NCI-H226 (cell line): ENCODE results near the gene TANC1.

ENCODE experiments used
- DNase-seq: peaks from one replicate; pipeline ENCODE4 v3.0.0-alpha.2; 2015

Gene TANC1

DNA sequence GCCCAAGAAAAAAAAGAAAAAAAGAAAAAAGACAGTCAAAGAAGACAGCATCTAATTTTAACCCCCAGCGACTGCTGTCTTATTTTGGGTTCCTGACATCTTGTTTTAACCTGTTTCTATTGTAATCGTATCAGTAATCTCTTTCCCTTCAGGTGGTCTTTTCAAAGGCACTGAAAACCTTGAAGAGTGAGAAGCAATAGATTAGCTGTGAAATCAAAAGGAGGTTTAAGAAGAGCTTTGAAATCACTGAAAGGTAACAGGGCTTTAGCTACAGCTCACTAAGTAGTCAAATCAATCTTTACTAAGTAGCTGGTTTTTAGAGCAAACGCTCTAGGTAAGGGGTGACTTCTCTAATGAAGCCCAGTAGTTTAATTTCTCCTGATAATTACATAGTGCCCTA lies 5.4 kb upstream of the TANC1 start:
- no peak for DNase-seq

DNA sequence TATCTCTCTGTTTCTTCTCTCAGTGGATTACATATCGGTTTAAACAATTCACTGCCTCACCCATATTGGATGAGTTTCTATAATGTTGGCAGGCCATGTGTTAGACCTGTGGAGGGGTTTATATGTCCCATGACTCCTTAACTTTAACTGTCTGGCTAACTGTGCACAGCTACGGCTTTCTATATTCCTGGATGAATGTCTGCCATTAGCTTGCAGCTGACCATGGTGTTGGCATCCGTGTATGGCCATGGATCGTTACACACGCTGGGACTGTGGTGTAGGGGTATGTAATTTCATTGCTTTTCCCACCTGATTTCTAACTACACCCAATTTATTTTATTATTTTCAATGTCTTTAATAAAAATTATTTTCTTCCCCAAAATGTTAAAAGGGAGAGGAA lies 3.3 kb upstream of the TANC1 start:
- no peak for DNase-seq

DNA sequence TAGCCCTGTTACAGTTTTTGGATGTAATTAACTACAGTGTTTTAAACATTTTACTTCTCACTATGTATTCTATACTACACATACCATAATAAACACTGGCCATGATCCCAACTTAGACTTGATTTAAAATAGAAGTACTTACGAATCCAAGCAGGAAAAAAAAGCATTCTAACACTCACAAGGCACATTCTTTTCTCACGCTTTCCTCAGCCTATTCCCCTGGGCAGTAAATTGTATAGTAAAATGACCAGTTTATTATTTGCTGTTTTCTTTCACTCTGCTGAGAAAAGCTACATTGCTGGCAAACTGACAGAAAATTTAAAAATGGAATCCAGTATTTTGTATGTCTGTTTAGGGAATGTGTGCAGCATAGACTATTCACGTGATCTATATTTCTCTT lies 2.8 kb upstream of the TANC1 start:
- DNase-seq: no peak

DNA sequence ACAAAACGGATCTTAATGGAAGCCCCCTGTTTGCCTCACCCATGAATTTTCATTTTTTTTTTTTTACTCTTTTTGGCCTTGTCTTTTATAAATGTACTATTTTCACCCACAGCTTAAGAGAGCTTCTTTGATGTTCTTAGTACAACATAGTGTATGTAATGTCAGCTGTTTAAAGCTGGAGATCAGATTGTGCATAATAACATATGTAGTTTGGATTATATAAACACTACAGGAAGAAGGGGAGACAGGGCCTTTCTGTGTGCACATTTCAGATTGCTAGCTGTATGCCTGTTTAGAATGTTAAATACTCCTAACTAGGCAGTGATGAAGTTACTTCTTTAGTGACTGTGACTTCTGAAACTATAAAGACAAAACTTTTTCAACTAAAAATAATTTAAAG lies 2.1 kb upstream of the TANC1 start:
- DNase-seq: no peak

DNA sequence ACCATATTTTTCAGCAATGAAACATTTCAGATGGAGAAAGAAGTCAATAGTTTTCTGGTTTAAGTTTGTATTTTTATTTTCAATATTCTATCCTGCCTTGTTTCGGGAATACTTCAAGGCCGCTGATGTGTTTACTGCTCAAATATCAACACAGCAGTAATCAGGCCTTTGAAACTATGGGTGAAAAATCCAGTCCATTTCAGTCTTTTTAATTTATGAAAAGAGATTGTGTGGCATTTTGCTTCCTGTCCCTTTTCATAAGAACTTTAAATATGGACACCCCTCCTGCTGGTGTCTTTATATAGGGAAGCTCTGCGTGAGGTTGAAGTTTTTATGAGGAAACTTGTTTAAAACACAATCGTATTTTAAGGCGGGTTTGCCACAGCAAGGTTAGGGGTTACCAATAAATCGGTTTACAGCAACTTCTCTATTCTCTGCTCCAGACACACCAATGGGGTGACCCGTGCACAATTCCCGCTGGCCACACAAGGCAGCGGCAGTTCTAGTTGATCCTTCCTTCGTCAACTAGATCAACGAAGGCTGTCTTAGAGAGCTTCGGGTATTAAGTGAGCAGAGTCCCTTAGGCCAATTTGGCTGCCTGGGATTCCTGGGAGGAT lies 1.2 kb upstream of the TANC1 start:
- no peak for DNase-seq

DNA sequence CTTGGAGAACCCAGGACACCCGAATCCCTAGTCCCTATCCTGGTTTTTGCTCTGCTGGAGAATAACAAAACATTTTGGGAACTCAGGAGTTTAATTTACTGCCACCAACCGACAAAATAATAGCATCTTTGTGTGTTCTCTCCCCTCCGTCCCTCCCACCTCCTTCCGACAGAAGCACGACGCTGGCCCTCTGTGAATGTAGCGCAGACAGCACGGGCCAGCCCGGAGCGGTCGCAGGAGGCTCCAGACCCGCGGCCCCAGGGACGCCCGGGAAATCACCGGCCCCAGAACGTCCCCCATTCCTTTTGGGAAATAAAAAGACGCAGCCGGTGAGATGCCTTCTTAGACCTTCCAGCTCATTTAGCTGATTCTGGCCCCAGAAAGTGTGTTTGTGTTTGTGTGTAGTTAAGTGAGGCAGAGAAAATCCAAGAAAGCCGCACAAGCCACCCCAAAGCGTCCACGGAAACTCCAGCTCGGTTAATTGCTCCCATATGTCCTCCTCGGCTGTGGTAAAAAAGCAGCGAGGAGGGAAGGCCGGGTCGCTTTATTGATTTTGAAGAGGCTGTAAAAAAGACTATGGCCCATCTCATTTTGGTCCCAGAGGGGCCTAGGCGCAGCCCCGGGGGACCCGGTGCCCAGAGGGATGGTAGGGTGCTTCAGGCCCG lies 577 bp upstream of the TANC1 start:
- DNase-seq: no peak

DNA sequence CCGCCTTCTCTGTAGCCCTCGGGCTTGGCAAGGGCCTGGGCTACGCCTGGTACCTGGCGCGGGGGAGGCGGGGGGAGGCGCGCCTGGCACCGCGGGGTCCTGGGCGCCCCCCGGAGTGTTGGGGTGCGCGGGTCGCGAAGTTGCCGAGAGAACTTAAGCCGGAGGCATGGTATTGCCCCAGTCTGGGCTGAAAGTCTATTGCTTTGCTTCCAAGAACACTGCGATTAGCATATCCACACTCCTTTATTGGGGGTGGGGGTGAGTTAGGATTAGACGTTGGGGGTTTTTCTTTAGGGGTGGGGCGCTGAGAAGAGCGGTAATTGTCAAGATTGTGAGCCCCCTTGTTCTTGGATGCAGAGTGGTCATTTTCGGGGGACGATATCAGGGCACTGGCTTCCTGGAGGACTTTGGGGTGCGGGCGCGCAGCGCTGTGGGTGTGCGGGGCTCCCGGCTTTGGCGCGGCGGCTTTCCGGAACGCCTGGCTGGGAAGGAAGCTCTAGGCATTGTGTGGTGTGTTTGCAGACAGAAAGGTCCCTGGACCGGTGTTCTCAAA lies 798 bp downstream of the TANC1 start:
- no peak for DNase-seq

DNA sequence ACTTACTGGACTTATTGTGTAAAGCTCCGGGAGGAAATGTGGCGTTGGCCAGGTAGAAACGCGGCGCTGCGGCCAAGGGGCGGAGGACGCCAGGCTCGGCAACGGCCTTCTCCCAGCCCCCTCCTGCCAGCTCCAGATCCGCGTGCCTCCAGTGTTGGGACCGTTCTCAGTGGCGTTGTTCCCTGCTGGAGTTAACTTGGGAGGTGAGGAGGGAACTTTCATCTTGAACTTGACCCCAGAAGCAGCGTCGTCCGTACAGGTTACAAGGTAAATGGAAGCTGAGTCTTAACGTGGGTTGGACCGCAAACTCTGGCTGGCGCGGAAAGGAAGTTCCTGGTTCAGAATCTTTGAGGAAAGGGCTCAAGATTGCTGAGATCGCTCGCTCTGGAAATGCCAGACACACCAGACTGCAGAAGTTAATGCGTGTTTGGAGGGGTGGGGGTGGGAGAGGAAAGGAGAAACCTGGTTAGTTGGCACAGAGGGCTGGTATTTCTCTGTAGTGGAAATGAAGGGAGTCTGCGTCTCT lies 1.3 kb downstream of the TANC1 start:
- peak; percentile 49 for DNase-seq

DNA sequence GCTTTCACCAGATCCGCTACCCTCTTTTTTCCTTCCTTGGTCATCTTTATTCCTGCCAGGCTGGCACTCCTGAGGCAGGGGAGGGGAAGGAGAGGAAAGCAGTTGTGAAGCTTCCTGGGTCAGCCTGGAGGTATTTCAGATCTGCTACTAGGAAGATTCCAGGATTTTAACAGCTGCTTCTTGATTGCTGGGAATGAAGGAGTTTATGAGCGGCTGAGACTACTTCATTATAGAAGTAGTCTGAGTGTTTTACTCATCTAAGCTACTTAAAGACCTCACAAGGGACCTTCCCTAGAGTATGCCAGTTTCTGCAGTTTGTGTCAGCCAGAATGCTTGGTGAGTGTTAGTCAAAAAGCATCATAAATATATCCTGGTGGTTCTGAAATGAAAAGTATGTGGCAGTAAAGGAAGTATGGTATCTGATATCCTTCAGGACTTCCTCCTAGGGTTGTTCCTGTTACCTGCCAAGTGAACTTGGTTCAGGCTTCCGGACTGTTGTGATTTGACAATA lies 1.9 kb downstream of the TANC1 start:
- DNase-seq: no peak

DNA sequence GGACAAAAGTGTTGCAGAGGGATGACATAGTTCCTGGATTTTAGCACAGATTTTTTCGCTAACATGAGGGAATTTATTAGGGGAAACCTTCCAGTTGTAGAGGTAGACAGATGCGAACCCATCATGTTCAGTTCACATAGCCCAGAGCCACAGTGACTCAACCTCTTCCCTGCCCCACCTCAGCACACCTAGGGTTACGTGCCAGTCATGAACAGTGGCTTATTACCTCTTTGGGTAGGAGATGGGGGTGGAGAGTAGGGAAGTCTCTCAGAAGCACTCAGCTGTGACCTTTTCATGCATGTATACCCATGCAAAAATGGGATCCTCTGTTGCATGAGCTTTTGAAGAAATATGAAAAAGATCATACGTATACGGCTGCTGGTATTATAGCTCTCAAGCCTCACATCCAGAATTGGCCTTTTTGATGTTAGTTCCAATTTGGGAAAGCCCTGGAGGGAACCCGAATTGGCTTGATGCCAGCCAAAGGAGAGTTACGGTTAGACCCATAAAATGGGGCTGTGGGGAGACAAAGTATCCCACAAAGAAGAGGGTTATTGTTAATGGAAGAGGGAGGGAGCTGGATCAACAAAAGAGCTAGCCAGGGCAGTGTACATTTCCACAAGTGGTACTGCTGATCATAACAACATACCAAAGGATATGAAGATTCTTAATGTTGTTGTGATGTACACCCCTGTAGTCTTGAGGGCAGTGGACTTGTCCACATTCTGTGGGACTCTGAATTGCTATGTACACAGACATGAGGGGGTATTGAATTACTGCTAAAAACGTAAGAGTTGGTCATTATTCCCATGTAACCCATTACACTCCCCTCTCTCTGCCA lies 4.9 kb downstream of the TANC1 start:
- no peak for DNase-seq

DNA sequence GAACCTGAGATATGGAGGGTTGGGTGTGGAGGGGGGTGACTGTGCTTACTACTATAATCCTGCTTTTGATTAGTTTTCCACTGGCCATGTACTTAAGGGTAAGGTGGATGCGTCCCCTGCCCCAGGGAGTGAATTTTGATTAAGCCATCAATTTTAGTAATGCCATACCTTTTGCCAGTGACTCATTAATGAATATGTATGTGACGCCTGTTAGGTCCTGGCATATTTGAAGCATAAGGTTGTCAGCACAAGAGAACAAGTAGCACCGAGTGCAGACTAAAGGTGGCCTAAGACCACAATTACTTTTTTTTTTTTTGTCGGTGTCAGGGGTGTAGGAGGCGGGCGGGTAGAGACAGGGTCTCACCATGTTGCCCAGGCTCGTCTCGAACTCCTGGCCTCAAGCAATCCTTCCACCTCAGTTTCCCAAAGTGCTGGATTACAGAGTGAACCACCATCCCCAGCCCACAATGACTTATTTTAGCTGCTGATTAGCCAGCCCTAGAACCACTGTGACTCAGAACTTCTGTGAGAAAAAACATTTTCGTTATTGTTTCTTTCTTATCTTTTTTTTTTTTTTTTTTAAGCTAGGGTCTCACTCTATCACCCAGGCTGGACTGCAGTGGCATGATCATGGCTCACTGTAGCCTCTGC lies 7.0 kb downstream of the TANC1 start:
- no peak for DNase-seq

DNA sequence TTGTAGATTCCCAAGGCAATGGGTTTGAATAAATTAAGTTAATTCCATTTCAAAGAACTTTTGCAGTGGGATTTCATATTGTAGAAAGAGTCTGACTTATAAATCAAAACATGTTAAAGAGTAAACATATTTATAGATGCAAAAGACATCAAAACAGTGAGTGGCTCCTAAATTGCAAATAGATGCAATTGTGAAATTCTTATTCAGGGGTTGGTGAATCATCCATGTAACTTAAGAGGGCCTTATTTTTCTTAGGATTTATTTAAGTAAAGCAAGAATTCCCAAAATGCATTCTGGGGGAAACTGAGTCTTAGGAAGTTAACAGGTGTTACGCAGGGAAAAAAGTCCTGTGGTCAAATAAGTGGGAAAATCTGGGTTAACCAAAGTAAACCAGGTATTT lies 11.3 kb downstream of the TANC1 start:
- DNase-seq: no peak

DNA sequence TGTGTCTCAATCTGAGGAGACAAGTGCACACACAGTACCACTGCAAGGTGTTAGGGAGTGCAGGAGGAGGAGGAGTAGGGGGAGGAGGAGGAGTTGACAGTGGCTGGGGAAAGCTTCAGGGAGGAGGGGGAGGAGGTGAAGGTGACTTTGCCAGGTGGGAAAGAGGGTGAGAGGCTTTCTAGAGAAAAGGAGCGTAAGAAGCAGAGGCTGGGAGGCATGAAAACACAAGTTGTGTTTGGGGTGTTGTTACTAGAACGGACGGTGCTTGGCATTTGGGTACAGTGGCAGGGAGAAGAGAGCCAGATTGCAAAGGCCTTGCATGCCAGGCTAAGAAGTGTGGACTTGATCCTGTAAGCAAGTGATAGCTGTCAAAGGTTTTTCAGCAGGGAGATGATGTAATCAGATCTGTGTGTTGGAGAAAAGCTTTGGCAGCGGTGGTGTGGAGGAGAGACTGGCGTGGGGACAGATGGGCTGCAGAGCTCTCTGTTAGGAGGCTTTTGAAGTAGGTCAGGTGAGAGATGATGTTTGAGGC lies 16.2 kb downstream of the TANC1 start:
- DNase-seq: peak; percentile 75

DNA sequence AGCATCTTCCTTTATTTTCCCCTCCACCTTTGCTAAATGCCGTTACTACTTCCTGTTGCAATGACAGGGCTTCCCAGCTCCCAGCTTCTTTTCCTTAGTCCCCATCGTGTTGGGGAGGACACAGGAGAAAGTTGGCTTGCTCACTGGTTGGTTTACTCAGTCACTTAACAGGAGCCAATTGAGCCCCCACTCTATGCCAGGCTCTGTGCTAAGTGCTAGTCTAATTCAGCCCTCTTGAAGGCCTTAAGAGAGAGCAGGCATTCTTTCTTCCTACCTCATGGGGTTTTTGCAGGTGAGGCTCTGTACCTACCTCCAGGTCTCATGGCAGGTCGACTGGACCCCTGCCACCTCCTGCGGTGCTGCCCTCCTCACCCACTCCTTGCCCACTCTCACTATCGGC lies 20.1 kb downstream of the TANC1 start:
- DNase-seq: no peak

DNA sequence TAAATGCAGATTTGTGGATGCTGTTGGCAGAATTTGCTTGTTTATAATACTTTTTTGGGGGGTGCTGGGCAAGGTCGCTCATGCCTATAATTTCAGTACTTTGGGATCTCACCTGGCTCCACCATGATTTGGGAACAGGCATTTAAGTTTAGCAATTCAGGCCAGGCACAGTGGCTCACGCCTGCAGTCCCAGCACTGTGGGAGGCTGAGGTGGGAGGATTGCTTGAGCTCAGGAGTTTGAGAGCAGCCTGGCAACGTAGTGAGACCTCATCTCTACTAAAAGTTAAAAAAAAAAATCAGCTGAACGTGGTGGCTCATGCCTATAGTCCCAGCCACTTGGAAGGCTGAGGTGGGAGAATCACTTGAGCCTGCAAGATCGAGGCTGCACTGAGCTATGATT lies 20.7 kb downstream of the TANC1 start:
- no peak for DNase-seq

DNA sequence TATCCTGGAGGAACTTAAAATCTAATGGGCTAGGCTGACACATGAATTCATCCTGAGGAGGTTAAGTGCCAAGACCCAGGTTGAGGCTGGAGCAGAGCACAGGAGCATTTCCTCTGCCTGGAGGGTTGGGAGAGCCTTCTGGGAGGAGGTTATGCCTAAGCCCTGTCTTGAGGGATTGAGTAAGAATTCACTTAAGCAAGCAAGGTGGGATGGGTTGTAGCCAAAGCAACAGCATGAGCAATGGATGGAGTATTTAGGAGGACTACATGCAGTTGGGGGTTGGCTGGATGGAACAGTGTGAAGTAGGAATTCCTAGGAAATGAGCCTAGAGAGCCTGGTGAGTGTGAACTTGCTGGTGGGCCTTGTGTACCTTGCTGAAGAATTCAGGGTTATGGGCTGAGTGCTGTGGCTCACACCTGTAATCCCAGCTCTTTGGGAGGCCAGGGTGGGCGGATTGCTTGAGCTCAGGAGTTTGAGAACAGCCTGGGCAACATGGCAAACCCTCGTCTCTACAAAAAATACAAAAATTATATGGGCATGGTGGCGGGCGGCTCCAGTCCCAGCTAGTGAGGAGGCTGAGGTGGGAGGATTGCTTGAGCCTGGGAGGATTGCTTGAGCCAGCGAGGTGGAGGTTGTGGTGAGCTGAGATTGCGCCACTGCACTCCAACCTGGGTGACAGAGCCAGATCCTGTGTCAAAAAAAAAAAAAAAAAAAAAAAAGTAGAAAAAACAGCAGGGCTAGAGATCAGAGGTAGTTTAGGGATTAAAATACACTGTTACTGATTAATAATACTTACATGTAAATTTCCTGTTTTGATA lies 22.2 kb downstream of the TANC1 start:
- DNase-seq: peak; percentile 100

DNA sequence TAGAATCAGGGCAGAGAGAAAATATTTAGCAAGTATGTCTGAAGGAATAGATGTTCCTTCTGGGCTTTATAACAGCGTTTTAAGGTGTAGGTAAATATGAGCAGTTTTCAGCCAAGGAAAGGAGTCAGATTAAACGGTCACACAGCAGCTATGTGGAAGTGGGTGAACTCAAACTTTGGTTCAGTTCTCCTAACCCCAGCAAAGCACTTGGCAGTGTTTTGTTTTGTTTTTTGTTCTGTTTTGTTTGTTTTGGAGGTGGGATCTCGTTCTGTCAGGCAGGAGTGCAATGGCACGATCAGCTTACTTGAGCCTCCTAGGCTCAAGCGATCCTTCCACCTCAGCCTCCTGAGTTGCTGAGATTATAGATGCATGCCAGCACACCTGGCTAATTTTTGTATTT lies 24.6 kb downstream of the TANC1 start:
- no peak for DNase-seq

DNA sequence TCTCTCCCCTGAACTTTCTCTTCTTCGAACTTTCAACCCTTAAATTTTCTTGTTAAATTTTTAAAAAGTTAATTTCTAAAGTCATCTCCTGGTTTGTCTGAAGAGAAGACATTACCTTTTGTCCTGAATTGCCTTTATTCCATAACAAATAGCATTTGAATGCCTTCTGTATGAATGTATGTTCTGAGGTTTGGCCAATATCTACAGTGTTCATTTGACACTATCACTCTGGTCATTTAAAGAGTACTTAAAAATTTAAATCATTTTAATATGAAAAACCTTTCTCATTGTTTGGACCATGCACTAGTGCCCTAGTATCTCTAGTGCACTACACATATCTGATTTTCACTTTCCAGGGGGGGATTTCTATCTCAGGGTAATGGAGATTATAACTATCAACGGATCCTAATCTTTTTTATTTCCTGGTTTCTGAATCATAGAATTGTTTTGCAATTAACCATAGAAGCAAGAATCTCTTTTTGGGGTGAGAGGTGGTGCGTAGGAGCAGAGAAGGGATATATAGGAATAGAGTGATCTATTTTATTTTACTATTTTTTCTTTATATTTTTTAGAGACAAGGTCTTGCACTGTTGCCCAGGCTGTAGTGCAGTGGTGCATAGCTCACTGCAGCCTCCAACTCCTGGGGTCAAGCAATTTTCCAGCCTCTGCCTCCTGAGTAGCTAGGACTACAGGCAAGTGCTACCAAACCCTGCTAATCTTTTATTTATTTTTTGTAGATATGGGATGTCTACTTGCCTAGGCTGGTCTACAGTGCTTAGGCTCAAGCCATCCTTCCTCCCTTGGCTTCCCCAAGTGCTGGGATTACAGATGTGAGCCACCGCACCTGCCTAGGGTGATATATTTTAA lies 25.5 kb downstream of the TANC1 start:
- peak; percentile 49 for DNase-seq

DNA sequence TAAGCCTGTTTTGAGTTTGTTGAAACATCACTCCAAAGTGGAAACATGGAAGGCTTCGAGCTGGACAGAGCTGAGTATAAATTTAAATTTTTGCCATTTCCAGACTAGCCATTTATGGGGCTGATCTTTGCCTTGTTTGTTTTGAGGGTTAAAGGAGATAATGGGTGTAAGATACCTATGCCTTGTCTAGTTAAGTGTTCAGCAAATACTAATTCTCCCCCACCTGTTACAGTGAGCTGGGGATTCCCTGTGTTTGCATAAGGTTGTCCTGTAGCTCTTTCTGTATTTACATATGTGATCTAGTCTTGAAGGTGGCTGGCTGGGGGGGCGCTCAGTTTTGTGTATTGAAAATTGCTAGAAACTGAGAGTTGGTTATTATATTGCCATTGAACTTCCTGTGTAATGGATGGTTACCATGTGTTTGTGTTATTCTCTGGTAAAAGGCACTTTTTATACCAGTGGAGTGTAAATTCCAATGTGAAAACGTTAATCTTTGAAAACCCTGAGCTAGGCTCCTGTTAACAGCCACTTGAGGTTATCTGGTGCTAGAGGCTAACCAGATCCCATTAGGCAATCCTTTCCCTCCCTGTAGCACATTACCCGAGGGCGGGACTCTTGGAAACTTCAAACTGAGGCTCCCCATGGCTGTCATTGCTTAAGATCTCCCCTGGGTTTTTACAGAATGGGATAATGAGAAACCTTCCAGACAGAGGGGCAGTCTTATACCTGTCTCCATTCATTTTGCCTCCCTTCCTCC lies 26.7 kb downstream of the TANC1 start:
- DNase-seq: peak; percentile 86

DNA sequence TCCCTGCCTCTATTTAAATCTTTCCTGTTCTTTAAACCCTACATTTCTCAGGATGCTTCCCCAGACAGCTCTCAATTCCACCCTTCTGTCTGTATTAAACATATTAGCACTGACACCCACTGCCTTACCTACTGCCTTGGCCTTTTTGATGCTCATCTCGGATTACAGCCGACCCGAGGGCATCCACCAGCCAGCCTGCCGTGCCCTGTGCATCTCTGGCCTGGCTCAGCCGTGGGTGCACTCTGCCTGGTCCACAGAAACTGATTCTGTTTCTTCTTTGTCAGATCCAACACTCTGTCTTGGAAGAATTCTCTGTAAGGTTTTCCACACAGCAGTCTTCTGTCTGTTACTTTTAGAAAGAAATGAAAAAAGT lies 27.2 kb downstream of the TANC1 start:
- DNase-seq: no peak
